Activated CD4-positive, alpha-beta memory T cell treated with anti-CD3 and anti-CD28 coated beads, Interleukin-2, amount 10 ng/mL, durations not matched to agents 7 days and 5 days (primary cell): Measurements from ENCODE around the gene SVBP. TPM values are rescaled to one million over a fixed set of nuclear protein-coding genes. Genes with fewer than 3 reads are reported as not detected.
"Not testable (repeated sequence)": the region's sequence is repeated elsewhere in the genome, so short reads cannot be mapped to it uniquely, and the experiment has no call there.

ENCODE experiments used
- CTCF ChIA-PET: fragments of 350-600 bp; sonication (Branson Sonifier 250); formaldehyde crosslinking; loops from one replicate; lab custom pipeline; 2021; ENCODE audit warnings: antibody characterized with exemption, inconsistent platforms; lab: Charles Lee
- POLR2A ChIA-PET: fragments of 350-600 bp; sonication (Branson Sonifier 250); formaldehyde crosslinking; loops from one replicate; lab custom pipeline; 2021; ENCODE audit warnings: antibody characterized with exemption; lab: Charles Lee
- DNase-seq: peaks from one replicate; pipeline ENCODE4 v3.0.0-alpha.2; 2020
- H3K27ac Mint-ChIP-seq: one replicate; pipeline ENCODE4 v1.8.0; 2021; ENCODE audit warnings: mild to moderate bottlenecking, mixed read lengths
- H3K27me3 Mint-ChIP-seq: one replicate; pipeline ENCODE4 v1.8.0; 2021; ENCODE audit warnings: mixed read lengths
- H3K36me3 Mint-ChIP-seq: one replicate; pipeline ENCODE4 v1.8.0; 2021; ENCODE audit warnings: low read depth, mixed read lengths
- H3K4me1 Mint-ChIP-seq: one replicate; pipeline ENCODE4 v1.8.0; 2021; ENCODE audit warnings: mixed read lengths
- H3K4me3 Mint-ChIP-seq: one replicate; pipeline ENCODE4 v1.8.0; 2021; ENCODE audit warnings: mild to moderate bottlenecking, mixed read lengths
- H3K9me3 Mint-ChIP-seq: one replicate; pipeline ENCODE4 v1.8.0; 2021; ENCODE audit warnings: mixed read lengths
- total RNA-seq, 2 experiments: library from RNA; stranded (reverse); gene quantifications; one replicate each; pipeline ENCODE4 v1.2.3, GENCODE V29; 2021

Gene SVBP
- total RNA-seq, 2 experiments from 2014 or later: 17.4 to 19.2 TPM

DNA sequence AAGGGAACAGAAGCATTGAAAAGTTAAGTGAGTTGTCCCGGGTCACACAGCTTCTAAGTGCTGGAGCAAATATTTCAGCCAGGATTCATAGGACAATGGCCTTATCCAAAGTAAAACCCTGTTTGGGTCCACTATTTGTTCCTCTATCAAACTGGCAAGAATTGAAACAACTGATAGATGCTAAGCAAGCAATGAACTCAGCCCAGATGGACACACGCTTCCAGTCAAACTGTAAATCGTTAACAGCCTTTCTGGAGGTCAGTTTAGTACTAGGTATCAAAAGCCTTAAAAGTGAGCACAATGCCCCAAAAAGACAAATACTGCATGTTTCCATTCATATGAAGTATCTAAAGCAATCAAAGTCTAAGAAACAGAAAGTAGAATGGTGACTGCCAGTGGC, 779 bp upstream of the SVBP start:
- Mint-ChIP-seq H3K9me3 (no peaks in the 10 kb centered on the region), H3K36me3 (peaks cover 7% of the 10 kb centered on the region), H3K4me3 (no peak overlapping the region), H3K27me3 (no peaks in the 10 kb centered on the region), H3K4me1 (peaks cover 29% of the 10 kb centered on the region), H3K27ac (no peak overlapping the region)
- DNase-seq: no peak
- CTCF ChIA-PET: interaction anchor here (0.9 to 3.5 kb wide), 6 partner anchors 10 to 360 kb away, joined by 3 to 18 read pairs (median 4); partner anchors contain the start of genes C1orf50, P3H1 and ZNF691
- POLR2A ChIA-PET: interaction anchor here (0.8 to 3.5 kb wide), 6 partner anchors 26 to 114 kb away, joined by 3 to 35 read pairs (median 5); partner anchors contain the start of genes C1orf50, P3H1 and ZNF691

DNA sequence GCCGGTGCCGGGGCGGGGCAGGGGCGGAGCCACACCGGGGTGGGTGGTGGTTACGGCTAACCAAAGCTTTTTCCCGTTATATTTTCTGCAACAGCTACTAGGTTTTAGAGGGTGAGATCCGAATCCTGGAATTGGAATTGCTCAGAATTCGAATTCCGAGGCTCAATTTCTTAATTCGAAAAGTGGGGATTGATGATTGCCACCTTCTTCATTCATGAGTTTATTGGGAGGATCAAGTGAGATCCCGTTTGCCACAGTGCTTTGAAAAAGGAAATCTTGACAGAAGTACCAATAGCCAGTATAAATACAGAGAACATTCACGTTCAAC, 207 bp upstream of the SVBP start:
- ChIA-PET CTCF (interaction anchor here (0.9 to 3.5 kb wide), 6 partner anchors 10 to 360 kb away, joined by 3 to 18 read pairs (median 4); partner anchors contain the start of genes C1orf50, P3H1 and ZNF691), POLR2A (interaction anchor here (0.8 to 3.5 kb wide), 6 partner anchors 26 to 115 kb away, joined by 3 to 35 read pairs (median 5); partner anchors contain the start of genes C1orf50, P3H1 and ZNF691)
- Mint-ChIP-seq H3K27me3 (no peaks in the 10 kb centered on the region), H3K4me1 (peaks cover 26% of the 10 kb centered on the region), H3K27ac (no peak overlapping the region), H3K4me3 (peak overlapping the region; percentile 79), H3K36me3 (peaks cover 7% of the 10 kb centered on the region), H3K9me3 (no peaks in the 10 kb centered on the region)
- no peak for DNase-seq

DNA sequence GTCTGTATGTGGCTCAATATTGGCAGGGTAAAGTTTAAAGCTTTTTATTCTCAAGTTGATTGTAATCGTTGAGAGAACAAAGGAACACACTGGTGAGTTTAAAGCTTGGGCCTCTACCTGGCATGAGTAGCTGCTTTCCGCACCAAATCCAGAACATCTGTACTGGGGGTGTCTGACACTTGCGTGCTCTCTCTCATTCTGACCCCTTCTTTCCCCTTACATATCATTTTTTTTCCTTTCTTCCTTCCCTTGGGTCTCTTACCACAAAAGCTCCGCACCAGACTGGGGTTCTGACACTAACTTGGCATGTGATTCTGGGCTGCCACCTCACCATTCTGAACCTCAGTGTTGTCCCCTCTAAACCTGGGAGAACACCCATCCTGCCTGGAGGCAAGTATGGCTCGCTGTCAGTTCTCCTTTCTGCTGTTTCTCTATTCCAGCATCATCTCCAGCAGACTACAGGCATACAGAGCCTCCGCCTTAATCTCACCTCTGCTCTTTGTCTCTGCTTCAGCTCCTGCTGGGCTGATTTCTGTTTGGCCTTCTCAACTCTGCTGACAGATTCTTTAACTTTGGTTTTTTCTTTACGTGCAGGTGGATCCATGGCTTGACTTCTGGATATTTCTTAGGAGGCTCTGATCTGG, 1.1 kb downstream of the SVBP start:
- peak overlapping the region; percentile 75 for H3K27ac Mint-ChIP-seq
- CTCF ChIA-PET: interaction anchor here (0.6 to 3.5 kb wide), 9 partner anchors 9 to 258 kb away, joined by 3 to 18 read pairs (median 4); partner anchors contain the start of genes C1orf50, P3H1 and ZNF691
- no peaks in the 10 kb centered on the region for H3K27me3 Mint-ChIP-seq
- peaks cover 26% of the 10 kb centered on the region for H3K4me1 Mint-ChIP-seq
- no peaks in the 10 kb centered on the region for H3K9me3 Mint-ChIP-seq
- POLR2A ChIA-PET: interaction anchor here (0.6 to 3.5 kb wide), 14 partner anchors 9 to 574 kb away, joined by 3 to 35 read pairs (median 4); partner anchors contain the start of genes C1orf50, P3H1, PPIH and TMEM269
- peak overlapping the region; percentile 79 for H3K4me3 Mint-ChIP-seq
- DNase-seq: peak; percentile 19
- H3K36me3 Mint-ChIP-seq: peaks cover 7% of the 10 kb centered on the region

DNA sequence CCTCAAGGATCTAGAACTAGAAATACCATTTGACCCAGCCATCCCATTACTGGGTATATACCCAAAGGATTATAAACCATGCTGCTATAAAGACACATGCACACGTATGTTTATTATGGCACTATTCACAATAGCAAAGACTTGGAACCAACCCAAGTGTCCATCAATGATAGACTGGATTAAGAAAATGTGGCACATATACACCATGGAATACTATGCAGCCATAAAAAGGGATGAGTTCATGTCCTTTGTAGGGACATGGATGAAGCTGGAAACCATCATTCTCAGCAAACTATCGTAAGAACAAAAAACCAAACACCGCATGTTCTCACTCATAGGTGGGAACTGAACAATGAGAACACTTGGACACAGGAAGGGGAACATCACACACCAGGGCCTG, 2.4 kb downstream of the SVBP start:
- H3K36me3 Mint-ChIP-seq, H3K27ac Mint-ChIP-seq, DNase-seq, H3K4me3 Mint-ChIP-seq, H3K27me3 Mint-ChIP-seq, H3K9me3 Mint-ChIP-seq: not testable (repeated sequence)
- CTCF ChIA-PET: interaction anchor here (1.2 to 3.5 kb wide), 2 partner anchors 32 to 259 kb away, joined by 4 to 18 read pairs; partner anchors contain the start of gene ZNF691
- POLR2A ChIA-PET: interaction anchor here (3.5 kb wide), 1 partner anchor 48 kb away, joined by 35 read pairs; the partner anchor contains the start of genes C1orf50 and P3H1
- H3K4me1 Mint-ChIP-seq: peaks cover 23% of the 10 kb centered on the region

DNA sequence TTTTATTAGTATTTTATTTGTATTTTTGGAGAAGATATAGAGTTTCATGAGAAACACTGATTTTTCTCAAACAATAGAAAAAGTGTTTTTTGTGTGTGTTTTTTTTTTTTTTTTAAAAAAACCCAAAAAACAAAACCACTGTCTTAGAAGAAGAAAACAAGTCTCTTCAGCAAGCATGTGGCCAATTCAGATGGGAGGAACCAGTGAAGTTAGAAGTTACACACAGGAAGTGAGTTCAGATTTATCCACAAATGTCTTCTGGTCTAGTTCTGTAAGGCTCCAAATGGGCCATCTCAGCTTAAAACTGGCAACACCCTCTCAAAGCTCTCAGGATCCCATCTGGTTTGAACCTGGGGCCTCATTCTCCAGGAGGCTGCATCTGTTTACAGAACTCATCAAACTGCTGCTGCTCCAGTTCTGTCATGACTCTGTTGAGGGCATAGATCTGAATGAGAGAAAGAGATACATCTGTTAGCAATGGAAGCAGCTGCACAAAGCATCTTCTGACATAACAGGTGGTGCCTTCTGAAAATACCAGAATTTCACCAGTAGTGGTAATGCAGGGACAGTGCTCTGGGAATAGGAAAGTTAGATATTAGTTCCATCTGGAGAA, 10.0 kb downstream of the SVBP start:
- H3K4me3 Mint-ChIP-seq: no peak overlapping the region
- no peaks in the 10 kb centered on the region for H3K27me3 Mint-ChIP-seq
- CTCF ChIA-PET: interaction anchor here (0.9 to 1.8 kb wide), 5 partner anchors 9 to 266 kb away, joined by 3 to 7 read pairs (median 6); partner anchors contain the start of genes SVBP and ZNF691
- H3K27ac Mint-ChIP-seq: peak overlapping the region; percentile 53
- no peak for DNase-seq
- H3K36me3 Mint-ChIP-seq: peaks cover 17% of the 10 kb centered on the region
- POLR2A ChIA-PET: interaction anchor here (1.1 to 1.8 kb wide), 3 partner anchors 9 to 39 kb away, joined by 3 to 5 read pairs (median 5); partner anchors contain the start of gene ZNF691
- peaks cover 16% of the 10 kb centered on the region for H3K4me1 Mint-ChIP-seq
- H3K9me3 Mint-ChIP-seq: no peaks in the 10 kb centered on the region

DNA sequence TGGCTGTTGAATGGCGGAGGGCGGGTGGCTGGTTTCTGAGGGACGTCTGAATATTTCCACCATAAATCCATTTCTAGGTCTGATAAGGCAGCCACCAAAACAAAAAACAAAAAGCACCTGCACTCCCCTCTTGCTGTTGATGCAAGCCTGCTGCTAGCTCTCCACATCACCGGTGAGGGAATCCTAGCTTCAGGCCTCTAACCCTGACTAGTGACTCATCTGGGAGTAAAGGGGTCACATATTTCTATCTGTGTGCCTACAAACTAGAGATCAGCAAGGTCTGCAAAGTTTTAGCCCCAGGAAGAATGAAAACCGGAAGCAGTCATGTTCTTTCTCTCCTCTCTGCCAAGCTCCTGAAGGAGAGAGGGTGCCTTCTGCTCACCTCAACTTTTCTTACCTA, 10.6 kb downstream of the SVBP start:
- Mint-ChIP-seq H3K27me3 (no peaks in the 10 kb centered on the region), H3K9me3 (no peaks in the 10 kb centered on the region), H3K36me3 (peaks cover 17% of the 10 kb centered on the region), H3K4me1 (peaks cover 16% of the 10 kb centered on the region), H3K4me3 (no peak overlapping the region), H3K27ac (peak overlapping the region; percentile 53)
- POLR2A ChIA-PET: interaction anchor here (1.1 to 1.8 kb wide), 2 partner anchors 9 to 40 kb away, joined by 5 read pairs; partner anchors contain the start of gene ZNF691
- DNase-seq: no peak
- CTCF ChIA-PET: interaction anchor here (0.9 to 1.8 kb wide), 2 partner anchors 9 to 117 kb away, joined by 6 to 7 read pairs; no protein-coding TSS in a partner anchor

DNA sequence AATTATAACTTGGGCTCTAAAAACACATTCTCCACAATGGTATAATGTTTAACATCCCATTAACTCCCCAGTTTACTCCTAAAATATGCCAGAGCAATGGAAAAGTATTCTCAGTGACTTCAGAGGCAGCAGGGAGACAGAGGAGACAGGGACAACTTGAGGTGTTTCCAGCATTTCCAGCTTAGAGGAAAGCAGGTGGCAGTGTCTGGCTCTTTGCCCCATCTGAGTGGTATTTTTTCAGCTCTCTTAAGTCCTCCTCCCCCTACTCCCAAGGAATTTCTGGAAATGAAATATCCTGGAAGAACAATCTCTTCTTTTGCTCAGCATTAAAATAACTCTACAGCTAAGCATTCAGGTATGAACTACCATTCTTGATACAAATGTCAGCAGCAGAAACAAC, 11.0 kb downstream of the SVBP start:
- H3K4me3 Mint-ChIP-seq: no peak overlapping the region
- H3K36me3 Mint-ChIP-seq: peaks cover 17% of the 10 kb centered on the region
- ChIA-PET POLR2A (interaction anchor here (1.8 kb wide), 1 partner anchor 10 kb away, joined by 5 read pairs; no protein-coding TSS in a partner anchor), CTCF (no interaction called here)
- H3K27me3 Mint-ChIP-seq: no peaks in the 10 kb centered on the region
- peaks cover 16% of the 10 kb centered on the region for H3K4me1 Mint-ChIP-seq
- DNase-seq: no peak
- no peak overlapping the region for H3K27ac Mint-ChIP-seq
- no peaks in the 10 kb centered on the region for H3K9me3 Mint-ChIP-seq

DNA sequence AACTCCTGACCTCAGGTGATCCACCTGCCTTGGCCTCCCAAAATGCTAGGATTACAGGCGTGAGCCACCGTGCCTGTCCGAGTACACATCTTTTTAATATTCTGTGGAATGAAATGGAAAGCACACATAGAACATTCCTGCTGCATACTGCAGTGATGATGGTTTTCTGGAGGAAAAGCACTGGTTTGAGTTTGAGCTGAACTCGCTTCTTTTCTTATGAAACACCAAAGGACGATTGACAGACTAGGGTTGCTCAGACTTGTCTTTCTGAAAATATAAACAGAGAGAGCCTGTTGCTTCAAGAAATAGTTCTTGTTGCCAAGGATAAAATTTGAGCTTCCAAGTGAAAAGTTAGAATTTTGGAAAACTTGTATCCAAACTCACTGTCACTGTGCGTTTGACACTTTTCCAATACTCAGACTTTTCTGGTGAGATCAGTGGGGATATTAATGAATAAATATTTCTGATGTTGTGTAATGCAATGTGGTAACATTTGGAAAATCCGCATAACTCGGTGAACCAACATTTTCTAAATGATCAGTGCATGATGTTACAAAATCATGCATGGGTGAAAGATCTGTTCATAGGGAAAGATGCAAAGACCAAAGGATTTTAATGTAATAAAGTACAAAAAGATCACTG, 15.2 kb downstream of the SVBP start:
- Mint-ChIP-seq H3K27ac (no peak overlapping the region), H3K36me3 (peaks cover 13% of the 10 kb centered on the region), H3K9me3 (no peaks in the 10 kb centered on the region), H3K4me1 (peaks cover 5% of the 10 kb centered on the region), H3K4me3 (no peak overlapping the region), H3K27me3 (peaks cover 4% of the 10 kb centered on the region)
- DNase-seq: no peak
- ChIA-PET POLR2A (no interaction called here), CTCF (no interaction called here)

DNA sequence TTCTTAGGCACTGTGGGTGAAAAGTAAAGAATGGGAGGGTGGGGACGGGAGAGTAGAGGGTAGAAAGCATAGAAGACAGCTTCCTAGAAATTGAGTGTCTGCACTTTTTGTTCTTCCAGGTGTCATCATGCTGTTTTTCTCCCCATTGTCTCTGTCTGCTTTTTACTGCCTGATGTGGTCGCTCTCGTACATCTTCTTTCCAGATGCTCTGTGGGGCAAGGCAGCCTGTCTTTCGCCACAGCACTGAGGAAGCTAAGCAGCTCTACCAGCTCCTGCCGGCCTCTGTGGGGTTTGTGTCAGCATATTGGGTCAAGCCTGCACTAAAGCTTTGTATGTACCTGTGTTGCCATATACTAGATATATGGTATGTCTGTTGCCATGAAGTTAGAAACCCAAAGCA, 19.2 kb downstream of the SVBP start:
- ChIA-PET CTCF (no interaction called here), POLR2A (no interaction called here)
- Mint-ChIP-seq H3K4me1 (no peaks in the 10 kb centered on the region), H3K27ac (no peak overlapping the region), H3K4me3 (no peak overlapping the region), H3K9me3 (no peaks in the 10 kb centered on the region), H3K36me3 (no peaks in the 10 kb centered on the region), H3K27me3 (peaks cover 18% of the 10 kb centered on the region)
- no peak for DNase-seq

DNA sequence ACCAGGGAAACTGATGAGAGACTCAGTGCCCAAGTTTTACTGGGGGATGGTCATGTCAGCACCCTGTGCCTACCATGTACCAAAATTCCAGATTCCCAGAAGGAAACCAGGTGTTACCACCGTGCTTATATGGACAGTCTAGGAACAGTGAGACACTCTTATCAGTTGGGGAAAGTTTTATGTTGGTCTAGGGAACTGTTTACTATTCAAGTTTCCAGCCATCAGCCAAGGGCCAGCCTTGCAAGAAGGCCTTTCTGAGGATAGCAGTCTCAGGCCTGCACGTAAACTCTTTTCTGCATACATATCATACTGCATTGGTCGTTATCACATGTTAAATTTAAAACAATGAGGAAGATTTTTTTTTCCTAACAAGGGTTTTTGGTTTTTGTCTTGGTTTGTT, 19.8 kb downstream of the SVBP start:
- ChIA-PET CTCF (no interaction called here), POLR2A (no interaction called here)
- Mint-ChIP-seq H3K27ac (no peak overlapping the region), H3K4me1 (no peaks in the 10 kb centered on the region), H3K36me3 (no peaks in the 10 kb centered on the region), H3K4me3 (no peak overlapping the region), H3K9me3 (no peaks in the 10 kb centered on the region), H3K27me3 (peaks cover 18% of the 10 kb centered on the region)
- DNase-seq: no peak

DNA sequence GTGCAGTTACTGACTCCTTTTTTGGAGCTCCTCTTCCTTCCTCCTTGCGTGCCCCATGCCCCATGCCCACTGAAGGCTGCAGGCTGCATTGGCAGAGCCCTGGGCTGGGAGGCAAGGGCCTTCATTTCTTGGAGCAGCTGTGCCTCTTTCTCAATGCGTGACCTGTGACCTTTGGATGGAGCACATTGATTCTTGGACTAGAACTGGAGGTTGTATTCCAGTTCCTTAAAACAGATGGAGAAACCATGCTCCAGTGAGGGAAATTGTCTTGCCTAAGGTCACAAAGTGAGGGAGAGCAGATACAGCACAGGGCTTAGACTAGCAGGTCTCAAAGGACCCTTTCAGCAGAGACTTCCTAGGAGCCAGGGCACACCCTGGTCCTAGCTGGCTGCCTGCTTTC, 23.4 kb downstream of the SVBP start:
- no peaks in the 10 kb centered on the region for H3K4me1 Mint-ChIP-seq
- CTCF ChIA-PET: no interaction called here

DNA sequence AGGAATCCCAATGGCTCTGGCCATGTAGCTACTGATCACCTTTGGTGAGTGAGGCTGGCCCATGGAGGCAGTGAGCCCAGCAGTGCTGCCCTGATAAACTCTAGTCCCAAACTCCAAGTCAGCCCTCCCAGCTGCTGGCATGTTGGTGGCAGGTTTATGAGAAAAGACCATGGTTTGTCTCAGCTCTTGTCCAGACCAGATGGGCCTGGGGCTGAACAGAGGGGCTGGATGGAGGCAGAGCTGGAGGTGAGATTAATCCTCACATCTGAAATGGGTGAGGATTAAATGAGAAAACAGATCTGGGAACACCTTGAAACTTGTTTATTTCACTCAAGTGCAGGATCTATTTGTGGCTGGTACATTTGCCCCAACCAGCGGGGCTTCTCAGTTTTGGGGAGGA, 29.2 kb downstream of the SVBP start:
- no peak overlapping the region for H3K4me3 Mint-ChIP-seq
- H3K36me3 Mint-ChIP-seq: peaks cover 8% of the 10 kb centered on the region
- H3K27ac Mint-ChIP-seq: no peak overlapping the region
- H3K4me1 Mint-ChIP-seq: peaks cover 23% of the 10 kb centered on the region
- H3K27me3 Mint-ChIP-seq: no peaks in the 10 kb centered on the region
- H3K9me3 Mint-ChIP-seq: no peaks in the 10 kb centered on the region
- CTCF ChIA-PET: interaction anchor here (0.5 kb wide), 1 partner anchor 24 kb away, joined by 3 read pairs; no protein-coding TSS in a partner anchor
- POLR2A ChIA-PET: no interaction called here
- no peak for DNase-seq

More for the DNA sequence above, 23.4 kb downstream of the SVBP start:
- no peaks in the 10 kb centered on the region for H3K9me3 Mint-ChIP-seq
- no peak overlapping the region for H3K27ac Mint-ChIP-seq
- H3K4me3 Mint-ChIP-seq: no peak overlapping the region
- POLR2A ChIA-PET: interaction anchor here (0.6 to 1.0 kb wide), 2 partner anchors 11 to 26 kb away, joined by 3 read pairs; no protein-coding TSS in a partner anchor
- peaks cover 15% of the 10 kb centered on the region for H3K27me3 Mint-ChIP-seq
- DNase-seq: no peak
- no peaks in the 10 kb centered on the region for H3K36me3 Mint-ChIP-seq
